IPS-18c (cell line): Measurements from ENCODE around the gene GAREM2.

ENCODE experiments used
- H3K4me3 ChIP-seq: 2 replicates; pipeline ENCODE4 v1.7.0; 2013; ENCODE audit warnings: low read depth, mild to moderate bottlenecking, low read length, moderate library complexity; ENCODE audit not compliant: insufficient read depth
- H3K9me3 ChIP-seq: one replicate; pipeline ENCODE4 v1.6.1; 2013; ENCODE audit warnings: mild to moderate bottlenecking, low read length, moderate library complexity; ENCODE audit not compliant: control insufficient read depth, insufficient read depth

GAREM2 gene

GRCh38 chr2:26182887-26183630, 10.2 kb downstream of the GAREM2 start:
- Histone ChIP-seq H3K9me3 (no peaks in the 10 kb centered on the region), H3K4me3 (no peak overlapping the region)

GRCh38 chr2:26184121-26184520, 11.2 kb downstream of the GAREM2 start:
- H3K9me3 ChIP-seq = no peaks in the 10 kb centered on the region
- H3K4me3 ChIP-seq = peak overlapping the region; percentile 41

- Histone ChIP-seq H3K9me3 (no peaks in the 10 kb centered on the region), H3K4me3 (peak overlapping the region; percentile 57)
Observed at GRCh38 chr2:26184555-26185303, 11.8 kb downstream of the GAREM2 start.

- H3K9me3 ChIP-seq = no peaks in the 10 kb centered on the region
- H3K4me3 ChIP-seq = peak overlapping the region; percentile 57
Observed at GRCh38 chr2:26185304-26185928, 12.5 kb downstream of the GAREM2 start.

GRCh38 chr2:26185954-26186770, 13.3 kb downstream of the GAREM2 start:
- Histone ChIP-seq H3K4me3 (peak overlapping the region; percentile 2; the same call in 1 of the 2 replicates), H3K9me3 (no peaks in the 10 kb centered on the region)

GRCh38 chr2:26187114-26187513, 14.2 kb downstream of the GAREM2 start:
- no peaks in the 10 kb centered on the region for H3K9me3 ChIP-seq
- H3K4me3 ChIP-seq = no peak overlapping the region

GRCh38 chr2:26187537-26188104, 14.7 kb downstream of the GAREM2 start:
- no peak overlapping the region for H3K4me3 ChIP-seq
- H3K9me3 ChIP-seq = no peaks in the 10 kb centered on the region

GRCh38 chr2:26189123-26189522, 16.2 kb downstream of the GAREM2 start:
- H3K9me3 ChIP-seq = no peaks in the 10 kb centered on the region

GRCh38 chr2:26189751-26190150, 16.9 kb downstream of the GAREM2 start:
- H3K9me3 ChIP-seq = no peaks in the 10 kb centered on the region
- H3K4me3 ChIP-seq = no peak overlapping the region

More at GRCh38 chr2:26189123-26189522, 16.2 kb downstream of the GAREM2 start:
- H3K4me3 ChIP-seq = no peak overlapping the region

GRCh38 chr2:26190369-26190768, 17.5 kb downstream of the GAREM2 start:
- Histone ChIP-seq H3K4me3 (no peak overlapping the region), H3K9me3 (no peaks in the 10 kb centered on the region)

GRCh38 chr2:26191316-26192159, 18.6 kb downstream of the GAREM2 start:
- Histone ChIP-seq H3K4me3 (no peak overlapping the region), H3K9me3 (no peaks in the 10 kb centered on the region)

GRCh38 chr2:26193578-26194231, 20.8 kb downstream of the GAREM2 start:
- Histone ChIP-seq H3K9me3 (no peaks in the 10 kb centered on the region), H3K4me3 (no peak overlapping the region)

- H3K4me3 ChIP-seq = no peak overlapping the region
- no peaks in the 10 kb centered on the region for H3K9me3 ChIP-seq
Observed at GRCh38 chr2:26195040-26195984, 22.4 kb downstream of the GAREM2 start.

- no peak overlapping the region for H3K4me3 ChIP-seq
- H3K9me3 ChIP-seq = no peaks in the 10 kb centered on the region
Observed at GRCh38 chr2:26196683-26197418, 24.0 kb downstream of the GAREM2 start.
